SU-DHL-6 (cell line): ENCODE measurements around the gene ST6GALNAC2.

Experiments
- H2AFZ ChIP-seq: fragments of 200-600 bp; sonication (generic); 2 replicates; pipeline ENCODE4 v1.6.1; 2014; ENCODE audit warnings: low read depth, mild to moderate bottlenecking, moderate library complexity, mixed read lengths, antibody characterized with exemption, low read length; ENCODE audit not compliant: severe bottlenecking
- H3F3A ChIP-seq: fragments of 200-600 bp; shearing (Covaris generic); 2 replicates; pipeline ENCODE4 v1.6.0; 2016; ENCODE audit warnings: antibody characterized with exemption, mild to moderate bottlenecking; ENCODE audit not compliant: insufficient read depth
- H3K27ac ChIP-seq: fragments of 200-600 bp; sonication (generic); 2 replicates; pipeline ENCODE4 v1.5.1; 2016; ENCODE audit warnings: low read depth, mild to moderate bottlenecking, low read length, moderate library complexity, mixed read lengths
- H3K27me3 ChIP-seq: fragments of 200-600 bp; sonication (generic), shearing (Covaris generic); 2 replicates; pipeline ENCODE4 v1.6.0; 2014; ENCODE audit warnings: mild to moderate bottlenecking, low read length
- H3K36me3 ChIP-seq: fragments of 200-600 bp; sonication (generic); 2 replicates; pipeline ENCODE4 v1.6.1; 2014; ENCODE audit warnings: mild to moderate bottlenecking, low read length, mixed read lengths
- H3K4me2 ChIP-seq: fragments of 300-600, 200-600 bp; shearing (Covaris generic), sonication (generic); 2 replicates; pipeline ENCODE4 v1.6.0; 2014; ENCODE audit warnings: low read length, low read depth, mild to moderate bottlenecking; ENCODE audit not compliant: poor library complexity, severe bottlenecking
- H3K4me3 ChIP-seq: fragments of 200-600 bp; sonication (generic); 2 replicates; pipeline ENCODE4 v1.5.1; 2014; ENCODE audit warnings: antibody characterized with exemption, low read length, mild to moderate bottlenecking, mixed read lengths; ENCODE audit not compliant: insufficient read depth, poor library complexity, severe bottlenecking
- H3K79me2 ChIP-seq: fragments of 200-600 bp; sonication (generic); 2 replicates; pipeline ENCODE4 v1.6.1; 2014; ENCODE audit warnings: mild to moderate bottlenecking, low read length, moderate library complexity; ENCODE audit not compliant: insufficient read depth
- H3K9ac ChIP-seq: fragments of 200-600 bp; sonication (generic); 2 replicates; pipeline ENCODE4 v1.7.0; 2014; ENCODE audit warnings: mild to moderate bottlenecking, low read length
- H3K9me2 ChIP-seq: fragments of 200-600 bp; sonication (generic); replicated peaks from 2 replicates; pipeline ENCODE4 v1.6.1; 2014; ENCODE audit warnings: low read length; ENCODE audit not compliant: insufficient read depth
- H3K9me3 ChIP-seq: fragments of 200-600 bp; sonication (generic); 2 replicates; pipeline ENCODE4 v1.6.1; 2014; ENCODE audit warnings: low read length, mixed read lengths; ENCODE audit not compliant: insufficient read depth
- H4K20me1 ChIP-seq: fragments of 200-600 bp; sonication (generic); 2 replicates; pipeline ENCODE4 v1.6.1; 2014; ENCODE audit warnings: low read depth, mild to moderate bottlenecking, antibody characterized with exemption, low read length, moderate library complexity, mixed read lengths
- CTCF ChIP-seq: fragments of 200-600 bp; sonication (generic); IDR thresholded peaks from one replicate; pipeline ENCODE4 v1.5.1; 2017; ENCODE audit warnings: antibody characterized with exemption, mild to moderate bottlenecking, low read length, moderate library complexity; ENCODE audit not compliant: insufficient read depth, poor library complexity, severe bottlenecking
- EZH2phosphoT487 ChIP-seq: fragments of 200-600 bp; sonication (generic), shearing (Covaris generic); conservative IDR thresholded peaks from 2 replicates; pipeline ENCODE4 v1.6.1; 2018; ENCODE audit warnings: mild to moderate bottlenecking, antibody characterized with exemption, low read length, moderate library complexity, mixed read lengths

The ST6GALNAC2 gene

GRCh38 chr17:76548378-76549214 lies 37.1 kb downstream of the ST6GALNAC2 start:
- H2AFZ ChIP-seq: no peak overlapping the region
- H3K9me2 ChIP-seq: no peaks in the 10 kb centered on the region
- no peak overlapping the region for H3K9ac ChIP-seq
- H3K4me2 ChIP-seq: no peak overlapping the region
- no peaks in the 10 kb centered on the region for H3K36me3 ChIP-seq
- H3K27ac ChIP-seq: no peak overlapping the region
- H3F3A ChIP-seq: no peaks in the 10 kb centered on the region
- no peaks in the 10 kb centered on the region for H4K20me1 ChIP-seq
- H3K9me3 ChIP-seq: no peaks in the 10 kb centered on the region
- no peak for TF ChIP-seq EZH2phosphoT487
- no peak for TF ChIP-seq CTCF
- no peak overlapping the region for H3K4me3 ChIP-seq
- H3K79me2 ChIP-seq: no peaks in the 10 kb centered on the region
- no peaks in the 10 kb centered on the region for H3K27me3 ChIP-seq

GRCh38 chr17:76547642-76548202 lies 37.9 kb downstream of the ST6GALNAC2 start:
- Histone ChIP-seq H3K9me3 (no peaks in the 10 kb centered on the region), H3K4me3 (no peak overlapping the region), H3K27ac (no peak overlapping the region), H2AFZ (no peak overlapping the region), H3K9me2 (no peaks in the 10 kb centered on the region), H4K20me1 (no peaks in the 10 kb centered on the region), H3K4me2 (no peak overlapping the region), H3K36me3 (no peaks in the 10 kb centered on the region), H3K79me2 (no peaks in the 10 kb centered on the region), H3K27me3 (no peaks in the 10 kb centered on the region), H3F3A (no peaks in the 10 kb centered on the region), H3K9ac (no peak overlapping the region)
- TF ChIP-seq EZH2phosphoT487: no peak
- no peak for TF ChIP-seq CTCF

GRCh38 chr17:76547183-76547641 lies 38.4 kb downstream of the ST6GALNAC2 start:
- H3F3A ChIP-seq: no peaks in the 10 kb centered on the region
- no peak overlapping the region for H3K4me2 ChIP-seq
- H4K20me1 ChIP-seq: no peaks in the 10 kb centered on the region
- no peaks in the 10 kb centered on the region for H3K27me3 ChIP-seq
- H3K9me2 ChIP-seq: no peaks in the 10 kb centered on the region
- H2AFZ ChIP-seq: no peak overlapping the region
- no peaks in the 10 kb centered on the region for H3K36me3 ChIP-seq
- TF ChIP-seq EZH2phosphoT487 (no peak), CTCF (peak; percentile 70)
- H3K4me3 ChIP-seq: no peak overlapping the region
- no peak overlapping the region for H3K27ac ChIP-seq
- no peak overlapping the region for H3K9ac ChIP-seq
- no peaks in the 10 kb centered on the region for H3K79me2 ChIP-seq
- no peaks in the 10 kb centered on the region for H3K9me3 ChIP-seq
